Keratinocyte (primary cell): ENCODE measurements around the gene RIPOR2. TPM values are rescaled to one million over a fixed set of nuclear protein-coding genes. Genes with fewer than 3 reads are reported as not detected.

Experiments used
- DNase-seq: peaks from one replicate; pipeline ENCODE4 v3.0.0-alpha.2; 2011; ENCODE audit warnings: low read depth, missing footprints, low spot score
- FAIRE-seq: peaks from 2 replicates; lab custom pipeline; 2011; peaks lifted over from hg19 to GRCh38; lab: Jason Lieb, UNC
- H2AFZ ChIP-seq: 2 replicates; pipeline ENCODE4 v1.6.0; 2012; ENCODE audit warnings: low read length, control low read depth, inconsistent platforms; ENCODE audit not compliant: control insufficient read depth
- H3K27ac ChIP-seq: 2 replicates; pipeline ENCODE4 v1.5.1; 2011; ENCODE audit warnings: low read length; ENCODE audit not compliant: control insufficient read depth, insufficient read depth
- H3K27me3 ChIP-seq: 3 replicates; pipeline ENCODE4 v1.6.0; 2011; ENCODE audit warnings: low read length; ENCODE audit not compliant: control insufficient read depth, insufficient read depth; ENCODE audit errors: extremely low read depth
- H3K36me3 ChIP-seq, 2 experiments: 2 replicates in 1 of 2; 3 replicates in 1 of 2; pipeline ENCODE4 v1.5.1; 2011; ENCODE audit warnings: low read length in 2 of 2, mild to moderate bottlenecking in 1 of 2; ENCODE audit not compliant: control insufficient read depth in 2 of 2, insufficient read depth in 2 of 2; ENCODE audit errors: extremely low read depth in 1 of 2
- H3K4me1 ChIP-seq: 3 replicates; pipeline ENCODE4 v1.5.1; 2011; ENCODE audit warnings: low read length; ENCODE audit not compliant: control insufficient read depth, insufficient read depth; ENCODE audit errors: extremely low read depth
- H3K4me2 ChIP-seq: 3 replicates; pipeline ENCODE4 v1.6.0; 2011; ENCODE audit warnings: low read depth, low read length; ENCODE audit not compliant: control insufficient read depth, insufficient read depth; ENCODE audit errors: extremely low read depth
- H3K4me3 ChIP-seq, 3 experiments: fragments of 200-600 bp in 1 of 3; sonication (generic) in 1 of 3; 2 replicates in 2 of 3; 3 replicates in 1 of 3; pipeline ENCODE4 v1.5.1; 2011 to 2016; ENCODE audit warnings: low read length in 3 of 3, mild to moderate bottlenecking in 3 of 3, control low read depth in 2 of 3, inconsistent platforms in 1 of 3, low read depth in 1 of 3, mixed read lengths in 1 of 3, mixed run types in 1 of 3, moderate library complexity in 1 of 3; ENCODE audit not compliant: control insufficient read depth in 2 of 3, insufficient read depth in 2 of 3; ENCODE audit errors: extremely low read depth in 1 of 3
- H3K79me2 ChIP-seq: 2 replicates; pipeline ENCODE4 v1.6.0; 2012; ENCODE audit warnings: low read length; ENCODE audit not compliant: control insufficient read depth, insufficient read depth
- H3K9ac ChIP-seq: 3 replicates; pipeline ENCODE4 v1.6.0; 2011; ENCODE audit warnings: low read length; ENCODE audit not compliant: control insufficient read depth, insufficient read depth; ENCODE audit errors: extremely low read depth
- H3K9me1 ChIP-seq: 3 replicates; pipeline ENCODE4 v1.6.0; 2011; ENCODE audit warnings: low read length; ENCODE audit not compliant: control insufficient read depth, insufficient read depth; ENCODE audit errors: extremely low read depth
- H3K9me3 ChIP-seq: 2 replicates; pipeline ENCODE4 v1.5.1; 2012; ENCODE audit warnings: low read depth, low read length; ENCODE audit not compliant: control insufficient read depth
- H4K20me1 ChIP-seq: 3 replicates; pipeline ENCODE4 v1.6.0; 2011; ENCODE audit warnings: low read length; ENCODE audit not compliant: control insufficient read depth, insufficient read depth; ENCODE audit errors: extremely low read depth
- CTCF ChIP-seq, 3 experiments: IDR thresholded peaks in 1 of 3; conservative IDR thresholded peaks in 1 of 3; optimal IDR thresholded peaks in 1 of 3; 2 replicates in 2 of 3; 3 replicates in 1 of 3; pipeline versions ENCODE3 to v1.5.1; 2011; ENCODE audit warnings: low read length in 3 of 3, mild to moderate bottlenecking in 3 of 3, moderate library complexity in 2 of 3, control low read depth in 1 of 3, inconsistent platforms in 1 of 3; ENCODE audit not compliant: insufficient read depth in 2 of 3; ENCODE audit errors: extremely low read depth in 1 of 3
- EZH2 ChIP-seq: IDR thresholded peaks from one replicate; pipeline ENCODE4 v1.6.1; 2012; ENCODE audit warnings: inconsistent platforms, mild to moderate bottlenecking, low read length, moderate library complexity
- dilution Hi-C: fragments of 300-500 bp; cut with MboI; formaldehyde crosslinking; loops from one replicate; pipeline ENCODE4 v1.7.0; 2020; ENCODE audit warnings: low sequenced_read_pairs; ENCODE audit not compliant: extremely low pct_ligation_motif_present
- polyA plus RNA-seq, 5 experiments: library from polyadenylated mRNA; depleted of rRNA in 3 of 5; stranded (reverse) in 3 of 5; stranded (forward) in 1 of 5; unstranded in 1 of 5; fragments of >200 nt; gene quantifications; 1 replicate in 1 of 5; 2 replicates in 3 of 5; 3 replicates in 1 of 5; pipeline versions ENCODE4 v1.2.1 to v1.2.3, GENCODE V29; 2011 to 2012; ENCODE audit warnings: missing spikeins in 2 of 5, low read depth in 1 of 5, low replicate concordance in 1 of 5

The RIPOR2 gene
- polyA plus RNA-seq, 1 donor (not counting 4 experiments of a cell fraction or from before 2014, with no cell fraction given): 0.07 TPM

- TF ChIP-seq EZH2: no peak
- no peak for TF ChIP-seq CTCF (optimal IDR thresholded peaks at IDR 0.05 in 1 of 3, IDR thresholded peaks at IDR 0.05 in 1 of 3, conservative IDR thresholded peaks at IDR 0.05 in 1 of 3; ENCODE audit: extremely low read depth in 1 of 3, insufficient read depth in 2 of 3, low read length in 3 of 3)
- H4K20me1 ChIP-seq: no peaks in the 10 kb centered on the region
- H3K4me1 ChIP-seq: peaks cover 5% of the 10 kb centered on the region
- no peaks in the 10 kb centered on the region for H3K27me3 ChIP-seq
- H3K9me3 ChIP-seq: no peaks in the 10 kb centered on the region
- FAIRE-seq (no peak), DNase-seq (no peak)
- no peaks in the 10 kb centered on the region for H3K36me3 ChIP-seq
- H2AFZ ChIP-seq: no peak overlapping the region
- no peak overlapping the region for H3K9ac ChIP-seq
- H3K4me2 ChIP-seq: no peak overlapping the region
- dilution Hi-C loops: no loop called here
- H3K9me1 ChIP-seq: no peaks in the 10 kb centered on the region
- no peak overlapping the region for H3K27ac ChIP-seq
- H3K4me3 ChIP-seq: no peak overlapping the region
- no peaks in the 10 kb centered on the region for H3K79me2 ChIP-seq
Observed at GRCh38 chr6:24760210-24760609, 175.6 kb downstream of the RIPOR2 start.

- Histone ChIP-seq H3K9ac (no peak overlapping the region), H3K27me3 (no peaks in the 10 kb centered on the region), H3K4me3 (no peak overlapping the region), H3K36me3 (no peaks in the 10 kb centered on the region), H3K9me1 (no peaks in the 10 kb centered on the region), H3K27ac (no peak overlapping the region), H2AFZ (no peak overlapping the region), H3K79me2 (no peaks in the 10 kb centered on the region), H4K20me1 (no peaks in the 10 kb centered on the region), H3K4me2 (no peak overlapping the region), H3K9me3 (no peaks in the 10 kb centered on the region), H3K4me1 (peaks cover 5% of the 10 kb centered on the region)
- dilution Hi-C loops: no loop called here
- DNase-seq (no peak), FAIRE-seq (no peak)
- TF ChIP-seq EZH2 (no peak), CTCF (optimal IDR thresholded peaks at IDR 0.05 in 1 of 3, IDR thresholded peaks at IDR 0.05 in 1 of 3, conservative IDR thresholded peaks at IDR 0.05 in 1 of 3; ENCODE audit: extremely low read depth in 1 of 3, insufficient read depth in 2 of 3, low read length in 3 of 3) (no peak)
Observed at GRCh38 chr6:24759718-24760117, 176.0 kb downstream of the RIPOR2 start.
